SU-DHL-6 (cell line): ENCODE data around the gene LY6G5B.

Experiments
- H2AFZ ChIP-seq: fragments of 200-600 bp; sonication (generic); 2 replicates; pipeline ENCODE4 v1.6.1; 2014; ENCODE audit warnings: low read depth, mild to moderate bottlenecking, moderate library complexity, mixed read lengths, antibody characterized with exemption, low read length; ENCODE audit not compliant: severe bottlenecking
- H3F3A ChIP-seq: fragments of 200-600 bp; shearing (Covaris generic); 2 replicates; pipeline ENCODE4 v1.6.0; 2016; ENCODE audit warnings: antibody characterized with exemption, mild to moderate bottlenecking; ENCODE audit not compliant: insufficient read depth
- H3K27ac ChIP-seq: fragments of 200-600 bp; sonication (generic); 2 replicates; pipeline ENCODE4 v1.5.1; 2016; ENCODE audit warnings: low read depth, mild to moderate bottlenecking, low read length, moderate library complexity, mixed read lengths
- H3K27me3 ChIP-seq: fragments of 200-600 bp; sonication (generic), shearing (Covaris generic); 2 replicates; pipeline ENCODE4 v1.6.0; 2014; ENCODE audit warnings: mild to moderate bottlenecking, low read length
- H3K36me3 ChIP-seq: fragments of 200-600 bp; sonication (generic); 2 replicates; pipeline ENCODE4 v1.6.1; 2014; ENCODE audit warnings: mild to moderate bottlenecking, low read length, mixed read lengths
- H3K4me2 ChIP-seq: fragments of 300-600, 200-600 bp; shearing (Covaris generic), sonication (generic); 2 replicates; pipeline ENCODE4 v1.6.0; 2014; ENCODE audit warnings: low read length, low read depth, mild to moderate bottlenecking; ENCODE audit not compliant: poor library complexity, severe bottlenecking
- H3K4me3 ChIP-seq: fragments of 200-600 bp; sonication (generic); 2 replicates; pipeline ENCODE4 v1.5.1; 2014; ENCODE audit warnings: antibody characterized with exemption, low read length, mild to moderate bottlenecking, mixed read lengths; ENCODE audit not compliant: insufficient read depth, poor library complexity, severe bottlenecking
- H3K79me2 ChIP-seq: fragments of 200-600 bp; sonication (generic); 2 replicates; pipeline ENCODE4 v1.6.1; 2014; ENCODE audit warnings: mild to moderate bottlenecking, low read length, moderate library complexity; ENCODE audit not compliant: insufficient read depth
- H3K9ac ChIP-seq: fragments of 200-600 bp; sonication (generic); 2 replicates; pipeline ENCODE4 v1.7.0; 2014; ENCODE audit warnings: mild to moderate bottlenecking, low read length
- H3K9me2 ChIP-seq: fragments of 200-600 bp; sonication (generic); replicated peaks from 2 replicates; pipeline ENCODE4 v1.6.1; 2014; ENCODE audit warnings: low read length; ENCODE audit not compliant: insufficient read depth
- H3K9me3 ChIP-seq: fragments of 200-600 bp; sonication (generic); 2 replicates; pipeline ENCODE4 v1.6.1; 2014; ENCODE audit warnings: low read length, mixed read lengths; ENCODE audit not compliant: insufficient read depth
- H4K20me1 ChIP-seq: fragments of 200-600 bp; sonication (generic); 2 replicates; pipeline ENCODE4 v1.6.1; 2014; ENCODE audit warnings: low read depth, mild to moderate bottlenecking, antibody characterized with exemption, low read length, moderate library complexity, mixed read lengths
- EZH2phosphoT487 ChIP-seq: fragments of 200-600 bp; sonication (generic), shearing (Covaris generic); conservative IDR thresholded peaks from 2 replicates; pipeline ENCODE4 v1.6.1; 2018; ENCODE audit warnings: mild to moderate bottlenecking, antibody characterized with exemption, low read length, moderate library complexity, mixed read lengths
- TF ChIP-seq, protein P1 (sequence below): fragments of 200-600 bp; sonication (generic); IDR thresholded peaks from one replicate; pipeline ENCODE4 v1.5.1; 2017; ENCODE audit warnings: antibody characterized with exemption, mild to moderate bottlenecking, low read length, moderate library complexity; ENCODE audit not compliant: insufficient read depth, poor library complexity, severe bottlenecking

Gene LY6G5B

GRCh38 chr6:31721351-31722020, 51.7 kb downstream of the LY6G5B start, which contains the start of gene LY6G6C:
LY6G6C (minus strand) TSS chr6:31721746; CDS start chr6:31721679, 67 bp downstream.
- no peak within 1 kb of the TSS for H3K4me2 ChIP-seq
- no peak within 1 kb of the TSS for H3K27ac ChIP-seq
- H3K36me3 ChIP-seq, result no peaks in the 10 kb centered on the region

GRCh38 chr6:31722173-31722572, 52.4 kb downstream of the LY6G5B start:
- no peak overlapping the region for H3K9ac ChIP-seq
- no peak overlapping the region for H3K27ac ChIP-seq
- no peaks in the 10 kb centered on the region for H3K79me2 ChIP-seq
- no peaks in the 10 kb centered on the region for H3K9me3 ChIP-seq
- TF ChIP-seq, protein P1, sequence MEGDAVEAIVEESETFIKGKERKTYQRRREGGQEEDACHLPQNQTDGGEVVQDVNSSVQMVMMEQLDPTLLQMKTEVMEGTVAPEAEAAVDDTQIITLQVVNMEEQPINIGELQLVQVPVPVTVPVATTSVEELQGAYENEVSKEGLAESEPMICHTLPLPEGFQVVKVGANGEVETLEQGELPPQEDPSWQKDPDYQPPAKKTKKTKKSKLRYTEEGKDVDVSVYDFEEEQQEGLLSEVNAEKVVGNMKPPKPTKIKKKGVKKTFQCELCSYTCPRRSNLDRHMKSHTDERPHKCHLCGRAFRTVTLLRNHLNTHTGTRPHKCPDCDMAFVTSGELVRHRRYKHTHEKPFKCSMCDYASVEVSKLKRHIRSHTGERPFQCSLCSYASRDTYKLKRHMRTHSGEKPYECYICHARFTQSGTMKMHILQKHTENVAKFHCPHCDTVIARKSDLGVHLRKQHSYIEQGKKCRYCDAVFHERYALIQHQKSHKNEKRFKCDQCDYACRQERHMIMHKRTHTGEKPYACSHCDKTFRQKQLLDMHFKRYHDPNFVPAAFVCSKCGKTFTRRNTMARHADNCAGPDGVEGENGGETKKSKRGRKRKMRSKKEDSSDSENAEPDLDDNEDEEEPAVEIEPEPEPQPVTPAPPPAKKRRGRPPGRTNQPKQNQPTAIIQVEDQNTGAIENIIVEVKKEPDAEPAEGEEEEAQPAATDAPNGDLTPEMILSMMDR, result no peak
- TF ChIP-seq EZH2phosphoT487, result no peak
- no peaks in the 10 kb centered on the region for H3K9me2 ChIP-seq
- no peaks in the 10 kb centered on the region for H4K20me1 ChIP-seq
- H2AFZ ChIP-seq, result no peak overlapping the region
- no peaks in the 10 kb centered on the region for H3K36me3 ChIP-seq
- H3K4me3 ChIP-seq, result no peak overlapping the region
- no peaks in the 10 kb centered on the region for H3F3A ChIP-seq
- no peaks in the 10 kb centered on the region for H3K27me3 ChIP-seq
- no peak overlapping the region for H3K4me2 ChIP-seq

More at GRCh38 chr6:31721351-31722020, 51.7 kb downstream of the LY6G5B start, which contains the start of gene LY6G6C:
- Histone ChIP-seq H4K20me1 (no peaks in the 10 kb centered on the region), H3K79me2 (no peaks in the 10 kb centered on the region), H3K9me2 (no peaks in the 10 kb centered on the region), H3K9ac (no peak within 1 kb of the TSS), H3K9me3 (no peaks in the 10 kb centered on the region), H3K4me3 (no peak within 1 kb of the TSS), H3F3A (no peaks in the 10 kb centered on the region), H3K27me3 (no peaks in the 10 kb centered on the region), H2AFZ (no peak within 1 kb of the TSS)
- no peak for TF ChIP-seq EZH2phosphoT487
- TF ChIP-seq, protein P1, result no peak
